ENCODE measurements around the gene TTLL11.
"Not testable (repeated sequence)": the region's sequence is repeated elsewhere in the genome, so short reads cannot be mapped to it uniquely, and the experiment has no call there.

Gene TTLL11

GRCh38 chr9:122076773-122077172, 16.3 kb downstream of the TTLL11 start:
- no peak for DNase-seq

DNA sequence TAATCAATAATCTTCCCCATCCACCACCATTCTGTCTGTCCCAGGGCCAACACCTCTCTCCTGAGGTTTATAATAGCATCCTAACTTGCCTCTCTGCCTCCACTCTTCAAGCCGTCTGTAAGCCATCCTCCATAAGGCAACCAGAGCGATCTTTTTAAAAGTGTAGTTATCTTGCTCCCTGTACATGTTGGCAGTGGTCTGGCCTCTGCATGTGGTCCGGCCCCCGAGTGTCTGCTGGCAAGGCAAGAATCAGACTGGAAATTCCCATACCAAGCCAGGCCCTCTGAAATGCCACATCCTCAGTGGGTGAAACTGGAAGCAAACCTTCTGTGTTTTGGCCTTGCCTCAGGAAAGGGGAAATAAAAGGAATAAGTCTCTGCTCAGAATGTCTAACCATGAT, 17.0 kb downstream of the TTLL11 start:
- DNase-seq: no peak

GRCh38 chr9:122075135-122076030, 17.7 kb downstream of the TTLL11 start:
- no peak for DNase-seq

DNA sequence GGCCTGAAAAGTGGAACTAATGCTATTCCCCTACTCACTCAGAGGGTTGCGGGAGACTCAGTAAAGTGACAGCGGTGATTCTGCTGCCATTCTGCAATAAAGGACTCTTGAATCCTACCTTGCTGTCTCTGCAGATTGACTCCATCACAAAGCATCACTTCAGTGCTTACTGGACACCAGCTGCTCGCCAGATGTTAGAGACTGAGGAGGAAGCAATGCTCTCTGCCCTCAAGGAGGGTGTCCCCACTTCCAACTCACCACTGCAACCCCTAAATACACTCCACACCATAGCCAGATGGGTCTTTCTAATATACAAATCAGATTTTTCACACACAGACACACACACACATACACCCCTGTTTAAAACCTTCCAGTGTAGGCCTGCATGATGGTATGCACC, 21.4 kb downstream of the TTLL11 start:
- no peak for DNase-seq

GRCh38 chr9:122070728-122071515, 22.2 kb downstream of the TTLL11 start:
- no peak for DNase-seq

DNA sequence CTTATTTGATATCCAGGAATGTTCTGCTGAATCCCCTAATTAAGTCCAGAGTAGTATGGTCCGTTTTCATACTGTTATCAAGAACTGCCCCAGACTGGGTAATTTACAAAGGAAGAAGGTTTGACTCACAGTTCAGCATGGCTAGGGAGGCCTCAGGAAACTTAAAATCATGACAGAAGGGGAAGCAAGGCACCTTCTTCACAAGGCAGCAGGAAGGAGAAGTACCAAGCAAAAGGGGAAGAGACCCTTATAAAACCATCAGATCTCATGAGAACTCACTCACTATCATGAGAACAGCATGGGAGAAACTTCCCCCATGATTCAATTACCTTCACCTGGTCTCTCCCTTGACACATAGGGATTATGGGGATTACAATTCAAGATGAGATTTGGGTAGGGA, 26.4 kb downstream of the TTLL11 start:
- DNase-seq: not testable (repeated sequence)

- no peak for DNase-seq
Observed at GRCh38 chr9:122065923-122066629, 27.0 kb downstream of the TTLL11 start.

GRCh38 chr9:122060481-122060880, 32.6 kb downstream of the TTLL11 start:
- DNase-seq: no peak

- no peak for DNase-seq
Observed at GRCh38 chr9:122059955-122060324, 33.2 kb downstream of the TTLL11 start.

GRCh38 chr9:122059214-122059954, 33.7 kb downstream of the TTLL11 start:
- no peak for DNase-seq

GRCh38 chr9:122058709-122059108, 34.4 kb downstream of the TTLL11 start:
- no peak for DNase-seq

GRCh38 chr9:122058051-122058450, 35.1 kb downstream of the TTLL11 start:
- no peak for DNase-seq

DNA sequence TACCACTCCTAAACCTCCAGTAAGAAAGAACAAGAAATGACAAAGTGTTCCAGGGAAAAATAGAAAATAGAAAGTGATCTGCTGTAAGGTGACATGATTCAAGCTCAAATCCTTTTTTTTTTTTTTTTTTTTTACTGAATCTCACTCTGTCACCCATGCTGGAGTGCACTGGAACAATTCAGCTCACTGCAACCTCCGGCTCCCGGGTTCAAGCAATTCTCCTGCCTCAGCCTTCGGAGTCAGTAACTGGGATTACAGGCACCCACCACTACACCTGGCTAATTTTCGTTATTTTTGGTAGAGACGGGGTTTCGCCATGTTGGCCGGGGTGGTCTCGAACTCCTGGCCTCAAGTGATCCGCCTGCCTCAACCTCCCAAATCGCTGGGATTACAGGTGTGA, 35.9 kb downstream of the TTLL11 start:
- DNase-seq: no peak

- no peak for DNase-seq
Observed at GRCh38 chr9:122056484-122056883, 36.6 kb downstream of the TTLL11 start.

DNA sequence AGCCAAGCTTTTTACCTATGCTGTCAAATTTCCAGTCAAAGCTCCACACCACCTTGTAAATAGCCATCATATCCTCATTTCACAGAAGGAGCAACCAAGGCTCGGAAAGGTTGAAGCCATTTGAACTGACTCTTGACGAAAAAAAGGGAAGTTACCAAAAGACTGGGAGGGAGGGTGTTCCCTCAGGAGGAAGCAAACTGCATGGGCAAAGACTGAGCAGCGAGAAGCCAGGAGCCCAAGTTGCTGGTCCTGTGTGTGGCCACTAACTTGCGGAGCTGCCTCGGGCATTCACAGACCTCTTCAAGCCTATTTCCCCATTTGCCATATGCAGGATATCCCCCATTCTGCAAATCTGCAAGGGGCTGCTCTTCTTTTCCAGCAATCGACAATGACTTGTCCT, 37.4 kb downstream of the TTLL11 start:
- DNase-seq: no peak

- no peak for DNase-seq
Observed at GRCh38 chr9:122053567-122054350, 39.3 kb downstream of the TTLL11 start.

DNA sequence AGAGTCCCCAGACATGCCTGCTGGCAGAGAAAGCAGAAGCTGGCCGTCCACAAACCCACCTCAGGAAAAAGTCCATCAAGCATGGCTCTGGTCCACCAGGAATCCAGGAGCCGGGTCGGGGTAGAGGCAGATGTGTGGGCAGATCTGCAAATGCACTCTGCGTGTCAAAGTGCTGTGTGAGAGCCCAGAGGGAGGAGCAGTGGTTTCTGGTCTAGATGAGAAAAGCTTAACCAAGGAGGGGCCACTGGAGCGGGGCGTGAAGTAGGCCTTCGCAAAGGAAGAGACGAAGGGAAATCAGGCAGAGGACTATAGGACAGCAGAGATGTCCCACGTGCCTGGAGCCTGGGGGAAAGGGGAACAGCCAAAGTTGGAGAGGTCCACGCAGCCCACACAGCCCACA, 40.0 kb downstream of the TTLL11 start:
- no peak for DNase-seq

DNA sequence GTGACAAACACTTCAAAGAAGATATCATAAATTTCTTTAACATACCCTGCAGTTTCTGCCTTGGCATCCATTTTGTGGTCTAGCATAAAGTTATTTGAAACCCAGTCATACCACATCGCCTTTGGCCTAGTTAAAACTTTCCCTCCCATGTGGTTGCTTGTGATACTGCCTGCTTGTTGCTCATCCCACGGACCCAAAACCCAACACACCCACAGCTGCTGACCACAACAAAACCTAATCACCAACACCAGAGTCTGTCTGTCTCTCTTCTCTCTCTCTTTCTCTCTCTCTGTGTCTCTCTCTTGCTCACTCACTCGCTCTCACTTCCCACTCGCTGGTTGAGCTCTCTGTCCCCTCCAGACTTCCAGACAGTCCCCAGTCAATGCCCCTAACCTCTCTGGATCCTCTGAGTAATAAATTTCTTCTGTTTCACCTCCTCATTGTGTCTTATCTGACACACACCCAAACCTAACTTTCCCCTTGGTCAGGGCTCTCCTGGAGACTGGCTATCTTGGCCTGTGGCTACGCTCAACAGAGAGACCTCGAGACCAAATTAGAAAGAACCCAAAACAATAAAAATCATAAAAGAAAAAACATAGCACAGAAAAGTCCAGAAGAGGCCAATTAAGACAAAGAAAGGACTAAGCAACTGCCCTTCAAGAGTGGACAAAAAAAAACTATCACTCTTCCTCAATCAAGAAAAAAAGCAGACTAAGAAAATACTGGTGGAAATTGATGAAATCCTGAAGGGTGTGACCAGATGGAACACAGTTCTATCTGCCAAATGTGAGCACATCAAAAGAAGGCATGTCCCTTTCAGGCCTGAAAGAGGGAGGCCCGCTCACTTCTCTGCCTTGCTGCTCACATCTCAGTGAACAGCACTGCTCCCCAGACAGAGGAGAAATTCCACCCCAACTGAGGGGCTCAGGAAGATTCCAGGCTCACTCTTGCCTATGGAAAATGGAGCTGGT, 41.5 kb downstream of the TTLL11 start:
- DNase-seq: peak; percentile 76

GRCh38 chr9:122050167-122050566, 42.9 kb downstream of the TTLL11 start:
- no peak for DNase-seq

DNA sequence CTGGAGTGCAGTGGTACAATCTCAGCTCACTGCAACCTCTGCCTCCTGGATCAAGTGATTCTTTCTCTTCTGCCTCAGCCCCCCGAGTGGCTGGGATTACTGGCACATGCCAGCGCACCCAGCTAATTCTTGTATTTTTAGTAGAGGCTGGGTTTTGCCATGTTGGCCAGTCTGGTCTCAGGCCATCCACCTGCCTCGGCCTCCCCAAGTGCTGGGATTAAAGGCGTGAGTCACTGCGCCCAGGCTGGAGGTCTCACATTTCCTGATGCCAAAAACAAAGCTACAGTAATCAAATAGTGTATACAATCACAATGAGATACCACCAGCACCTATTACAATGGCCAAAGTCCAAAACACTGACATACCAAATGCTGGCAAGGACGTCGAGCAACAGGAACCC, 51.1 kb downstream of the TTLL11 start:
- no peak for DNase-seq
